Mesendoderm (in vitro differentiated cells): ENCODE data around the gene CLDN1.
"Not testable (repeated sequence)": the region's sequence is repeated elsewhere in the genome, so short reads cannot be mapped to it uniquely, and the experiment has no call there.

Experiments
- DNase-seq: peaks from one replicate; pipeline ENCODE4 v3.0.0; 2013
- H2AK5ac ChIP-seq: 2 replicates; pipeline ENCODE4 v1.6.1; 2013; ENCODE audit warnings: low read length, inconsistent platforms
- H2BK120ac ChIP-seq: 2 replicates; pipeline ENCODE4 v1.6.1; 2013; ENCODE audit warnings: low read depth, mild to moderate bottlenecking, low read length, moderate library complexity, mixed read lengths
- H2BK15ac ChIP-seq: replicated peaks from 2 replicates; pipeline ENCODE4 v1.6.1; 2013; ENCODE audit warnings: low read depth, mild to moderate bottlenecking, moderate library complexity
- H2BK5ac ChIP-seq: 2 replicates; pipeline ENCODE4 v1.6.1; 2013; ENCODE audit warnings: low read length, inconsistent platforms
- H3K18ac ChIP-seq: 2 replicates; pipeline ENCODE4 v1.6.1; 2013; ENCODE audit warnings: mild to moderate bottlenecking, low read length, mixed read lengths
- H3K23ac ChIP-seq: one replicate; pipeline ENCODE4 v1.6.1; 2013; ENCODE audit warnings: low read length
- H3K27ac ChIP-seq: 2 replicates; pipeline ENCODE4 v1.5.1; 2013; ENCODE audit warnings: low read depth, mild to moderate bottlenecking, inconsistent platforms, low read length, moderate library complexity
- H3K27me3 ChIP-seq: 2 replicates; pipeline ENCODE4 v1.6.1; 2013; ENCODE audit warnings: low read length, control low read depth, mild to moderate bottlenecking, inconsistent platforms; ENCODE audit not compliant: insufficient read depth, poor library complexity
- H3K36me3 ChIP-seq: 2 replicates; pipeline ENCODE4 v1.6.1; 2013; ENCODE audit warnings: low read length, inconsistent platforms; ENCODE audit not compliant: control insufficient read depth, insufficient read depth
- H3K4ac ChIP-seq: one replicate; pipeline ENCODE4 v1.6.1; 2013; ENCODE audit warnings: low read depth, mild to moderate bottlenecking, low read length, moderate library complexity
- H3K4me1 ChIP-seq: 2 replicates; pipeline ENCODE4 v1.6.1; 2013; ENCODE audit warnings: low read depth, low read length, inconsistent platforms; ENCODE audit not compliant: control insufficient read depth
- H3K4me2 ChIP-seq: 2 replicates; pipeline ENCODE4 v1.6.1; 2013; ENCODE audit warnings: low read length
- H3K4me3 ChIP-seq: 2 replicates; pipeline ENCODE4 v1.5.1; 2013; ENCODE audit warnings: mild to moderate bottlenecking, low read length
- H3K56ac ChIP-seq: one replicate; pipeline ENCODE4 v1.6.1; 2013; ENCODE audit warnings: low read length
- H3K79me1 ChIP-seq: 2 replicates; pipeline ENCODE4 v1.6.1; 2013; ENCODE audit warnings: low read length, inconsistent platforms
- H3K79me2 ChIP-seq: 2 replicates; pipeline ENCODE4 v1.6.1; 2013; ENCODE audit warnings: mild to moderate bottlenecking, low read length; ENCODE audit not compliant: control insufficient read depth, insufficient read depth
- H3K9ac ChIP-seq: 2 replicates; pipeline ENCODE4 v1.6.1; 2013; ENCODE audit warnings: low read length, inconsistent platforms
- H4K5ac ChIP-seq: one replicate; pipeline ENCODE4 v1.6.1; 2013; ENCODE audit warnings: low read length
- H4K8ac ChIP-seq: one replicate; pipeline ENCODE4 v1.6.1; 2013; ENCODE audit warnings: low read depth, mild to moderate bottlenecking, control low read depth, low read length, moderate library complexity
- WGBS: extraction: QIAGEN DNeasy Blood & Tissue Kit; methylation state at CpG from one replicate; pipeline ENCODE4 v1.1.7; 2013; ENCODE audit warnings: low lambda C conversion rate, missing lambda C conversion rate; ENCODE audit not compliant: insufficient coverage; ENCODE audit errors: extremely low coverage; 5-methylcytosine and 5-hydroxymethylcytosine counted together

CLDN1 gene

DNA sequence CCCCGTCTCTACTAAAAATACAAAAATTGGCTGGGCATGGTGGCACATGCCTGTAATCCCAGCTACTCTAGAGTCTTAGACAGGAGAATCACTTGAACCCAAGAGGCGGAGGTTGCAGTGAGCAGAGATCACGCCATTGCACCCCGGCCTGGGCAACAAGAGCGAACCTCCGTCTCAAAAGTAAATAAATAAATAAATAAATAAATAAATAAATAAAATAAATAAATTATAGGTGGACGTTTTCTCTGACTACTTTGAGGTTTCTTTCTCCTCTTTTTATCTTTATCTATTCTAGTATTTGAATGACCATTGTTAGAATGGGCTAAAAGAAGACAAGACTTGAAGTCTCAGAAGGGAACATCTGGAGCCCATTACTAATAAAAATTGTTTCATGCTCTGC is 54.8 kb downstream of the CLDN1 start:
- not testable (repeated sequence) for H3K56ac ChIP-seq

DNA sequence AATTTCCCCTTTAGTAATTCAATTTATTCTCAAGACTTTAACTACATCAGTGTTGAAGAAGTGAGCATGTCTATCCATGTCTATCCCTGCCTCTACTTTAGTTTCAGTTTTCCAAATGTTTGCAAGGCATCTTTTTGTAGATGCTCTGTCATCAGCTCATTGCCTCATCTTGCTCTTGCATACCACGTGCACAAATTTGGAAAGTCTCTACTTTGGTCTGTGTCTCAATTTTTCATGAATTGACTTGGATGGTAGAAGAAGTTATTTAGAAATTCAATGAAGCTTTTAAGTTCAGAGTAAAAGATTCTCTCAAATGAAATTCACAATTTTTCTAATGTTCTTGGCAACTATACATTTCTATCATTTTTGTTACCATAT is 55.3 kb downstream of the CLDN1 start:
- WGBS = no CpG with 5 or more reads among the region's 1 CpG
- Histone ChIP-seq H3K18ac (no peak overlapping the region), H3K4me1 (no peaks in the 10 kb centered on the region), H3K27ac (no peak overlapping the region), H3K36me3 (no peaks in the 10 kb centered on the region), H3K23ac (no peak overlapping the region), H2BK5ac (no peak overlapping the region), H2AK5ac (no peak overlapping the region), H2BK15ac (no peak overlapping the region), H4K8ac (no peak overlapping the region), H3K27me3 (no peaks in the 10 kb centered on the region), H3K79me1 (no peaks in the 10 kb centered on the region), H2BK120ac (no peak overlapping the region), H3K56ac (no peak overlapping the region), H3K4ac (no peak overlapping the region), H3K9ac (no peak overlapping the region), H3K4me3 (no peak overlapping the region), H4K5ac (no peak overlapping the region), H3K79me2 (no peaks in the 10 kb centered on the region), H3K4me2 (no peak overlapping the region)
- no peak for DNase-seq

More for the DNA sequence above, 54.8 kb downstream of the CLDN1 start:
- H4K5ac ChIP-seq, H3K79me2 ChIP-seq, H3K23ac ChIP-seq, H3K18ac ChIP-seq, H3K4me3 ChIP-seq, H3K27me3 ChIP-seq, H2BK120ac ChIP-seq, H3K4ac ChIP-seq, H3K4me2 ChIP-seq, H3K27ac ChIP-seq, H3K9ac ChIP-seq, H3K4me1 ChIP-seq, H2AK5ac ChIP-seq, H3K36me3 ChIP-seq, H3K79me1 ChIP-seq, H2BK15ac ChIP-seq, DNase-seq, H2BK5ac ChIP-seq, H4K8ac ChIP-seq: not testable (repeated sequence)
- WGBS = no CpG with 5 or more reads among the region's 7 CpGs

GRCh38 chr3:190266265-190266912 is 55.9 kb downstream of the CLDN1 start:
- Histone ChIP-seq H3K4me2 (no peak overlapping the region), H2BK120ac (no peak overlapping the region), H3K23ac (no peak overlapping the region), H4K5ac (no peak overlapping the region), H3K27me3 (no peaks in the 10 kb centered on the region), H3K4me3 (no peak overlapping the region), H3K4ac (no peak overlapping the region), H3K27ac (no peak overlapping the region), H2BK5ac (no peak overlapping the region), H3K79me1 (no peaks in the 10 kb centered on the region), H3K36me3 (no peaks in the 10 kb centered on the region), H3K4me1 (no peaks in the 10 kb centered on the region), H3K18ac (no peak overlapping the region), H3K79me2 (no peaks in the 10 kb centered on the region), H2AK5ac (no peak overlapping the region), H3K56ac (no peak overlapping the region), H2BK15ac (no peak overlapping the region), H3K9ac (no peak overlapping the region), H4K8ac (no peak overlapping the region)
- no peak for DNase-seq

DNA sequence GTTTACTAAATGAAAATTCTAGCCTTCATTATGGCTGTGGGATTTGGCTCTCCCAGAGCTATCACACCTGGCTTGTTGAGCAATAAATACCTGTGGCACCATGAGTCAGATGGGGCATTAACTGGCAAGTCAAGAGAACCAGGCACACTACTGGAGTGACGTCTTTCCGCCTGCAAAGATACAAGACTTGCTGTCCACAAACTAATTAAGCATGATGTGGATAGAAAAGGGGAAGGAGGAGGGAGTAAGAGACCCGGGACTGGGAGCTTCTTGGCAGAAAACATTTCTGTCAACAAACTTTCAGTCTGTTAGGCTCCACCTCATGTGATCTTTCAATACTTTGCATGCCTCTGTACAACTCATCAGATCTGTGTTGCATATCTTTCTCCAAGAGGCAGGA is 56.5 kb downstream of the CLDN1 start:
- Histone ChIP-seq H3K4me2 (no peak overlapping the region), H3K27ac (no peak overlapping the region), H3K27me3 (no peaks in the 10 kb centered on the region), H2BK5ac (no peak overlapping the region), H3K9ac (no peak overlapping the region), H3K4me1 (no peaks in the 10 kb centered on the region), H3K18ac (no peak overlapping the region), H4K8ac (no peak overlapping the region), H3K4ac (no peak overlapping the region), H4K5ac (no peak overlapping the region), H3K79me1 (no peaks in the 10 kb centered on the region), H3K23ac (no peak overlapping the region), H2BK15ac (no peak overlapping the region), H2AK5ac (no peak overlapping the region), H3K79me2 (no peaks in the 10 kb centered on the region), H3K56ac (no peak overlapping the region), H2BK120ac (no peak overlapping the region), H3K4me3 (no peak overlapping the region), H3K36me3 (no peaks in the 10 kb centered on the region)
- no peak for DNase-seq
- no CpG with 5 or more reads among the region's 3 CpGs for WGBS

GRCh38 chr3:190265126-190265525 is 57.1 kb downstream of the CLDN1 start:
- Histone ChIP-seq H4K5ac (no peak overlapping the region), H3K27me3 (no peaks in the 10 kb centered on the region), H3K9ac (no peak overlapping the region), H3K4me2 (no peak overlapping the region), H2BK120ac (no peak overlapping the region), H3K36me3 (no peaks in the 10 kb centered on the region), H3K4me1 (no peaks in the 10 kb centered on the region), H3K23ac (no peak overlapping the region), H3K27ac (no peak overlapping the region), H4K8ac (no peak overlapping the region), H3K18ac (no peak overlapping the region), H3K56ac (no peak overlapping the region), H2AK5ac (no peak overlapping the region), H3K4me3 (no peak overlapping the region), H2BK5ac (no peak overlapping the region), H3K79me1 (no peaks in the 10 kb centered on the region), H2BK15ac (no peak overlapping the region), H3K4ac (no peak overlapping the region), H3K79me2 (no peaks in the 10 kb centered on the region)
- WGBS = no CpG with 5 or more reads among the region's 1 CpG
- DNase-seq = no peak

DNA sequence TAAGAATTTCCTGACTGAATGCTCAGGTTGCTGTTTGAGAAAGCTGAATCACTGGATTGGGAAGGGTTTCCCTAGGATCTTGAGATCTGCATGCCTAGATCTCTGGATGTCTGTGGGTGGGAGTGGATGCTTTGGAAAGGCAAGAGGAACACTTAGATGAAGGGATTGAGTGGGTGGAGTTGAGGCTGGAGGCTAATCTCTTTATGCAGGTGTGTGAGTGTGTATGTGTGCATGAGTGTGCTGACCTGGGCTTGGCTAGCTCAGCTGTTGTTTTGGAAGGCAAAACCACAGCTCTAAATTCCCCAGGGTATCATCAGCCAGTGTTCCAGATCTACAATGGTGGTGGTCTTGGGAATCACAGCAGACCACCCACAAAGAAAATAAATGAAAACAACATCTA is 60.5 kb downstream of the CLDN1 start:
- no peak overlapping the region for H2BK15ac ChIP-seq
- H3K4me3 ChIP-seq = no peak overlapping the region
- H3K18ac ChIP-seq = no peak overlapping the region
- no peak overlapping the region for H2AK5ac ChIP-seq
- H3K79me2 ChIP-seq = no peaks in the 10 kb centered on the region
- no peak overlapping the region for H3K4ac ChIP-seq
- H3K4me2 ChIP-seq = no peak overlapping the region
- no peak overlapping the region for H2BK5ac ChIP-seq
- no peak for DNase-seq
- no peaks in the 10 kb centered on the region for H3K4me1 ChIP-seq
- H3K27ac ChIP-seq = no peak overlapping the region
- H3K36me3 ChIP-seq = no peaks in the 10 kb centered on the region
- no peak overlapping the region for H3K56ac ChIP-seq
- H4K5ac ChIP-seq = no peak overlapping the region
- no peaks in the 10 kb centered on the region for H3K79me1 ChIP-seq
- H3K9ac ChIP-seq = no peak overlapping the region
- H2BK120ac ChIP-seq = no peak overlapping the region
- H3K23ac ChIP-seq = no peak overlapping the region
- no peak overlapping the region for H4K8ac ChIP-seq
- H3K27me3 ChIP-seq = no peaks in the 10 kb centered on the region
